Suppressor macrophage (primary cell): ENCODE data around the gene RBMS1.
A peak's percentile ranks its signal among the peaks of the same experiment; 100 is the strongest.

Experiments
- DNase-seq, 4 experiments: peaks; one replicate each; pipeline ENCODE4 v3.0.0-alpha.2; 2020 to 2022

The RBMS1 gene

DNA sequence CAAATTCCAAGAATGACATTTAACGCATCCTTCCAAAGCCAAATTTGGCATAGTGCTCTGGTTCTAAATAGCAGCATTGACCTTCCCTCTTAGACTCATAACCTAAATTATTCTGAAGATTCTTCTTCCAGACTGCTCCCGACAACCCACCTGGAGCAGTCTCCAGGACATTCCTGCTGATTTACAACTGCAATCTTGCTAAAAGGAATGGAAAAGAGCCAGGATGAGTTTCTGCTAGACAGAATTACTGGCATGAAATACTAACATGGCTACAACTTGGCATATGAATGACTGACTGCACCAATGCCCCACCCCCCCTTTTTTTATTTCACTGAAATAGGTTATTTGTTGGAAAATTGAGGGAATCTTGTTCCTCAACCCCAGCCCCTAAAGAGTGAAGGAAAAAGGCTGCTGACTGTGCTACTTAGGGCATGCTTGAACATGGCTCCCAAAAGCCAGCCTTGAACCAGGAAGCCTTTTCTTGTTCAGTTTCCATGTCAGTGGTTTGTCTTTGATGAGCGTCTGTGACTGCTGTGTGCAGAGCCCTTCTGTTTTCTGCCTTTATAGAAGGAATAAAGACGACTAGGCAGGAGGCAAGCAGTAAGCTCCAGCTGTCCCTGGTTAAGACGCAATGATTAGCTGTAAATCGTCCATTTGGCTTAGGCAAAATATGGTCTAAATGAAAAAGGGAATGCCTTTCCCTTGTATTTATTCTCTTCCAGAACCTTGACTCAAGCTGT, 246.1 kb downstream of the RBMS1 start:
- no peak for DNase-seq

DNA sequence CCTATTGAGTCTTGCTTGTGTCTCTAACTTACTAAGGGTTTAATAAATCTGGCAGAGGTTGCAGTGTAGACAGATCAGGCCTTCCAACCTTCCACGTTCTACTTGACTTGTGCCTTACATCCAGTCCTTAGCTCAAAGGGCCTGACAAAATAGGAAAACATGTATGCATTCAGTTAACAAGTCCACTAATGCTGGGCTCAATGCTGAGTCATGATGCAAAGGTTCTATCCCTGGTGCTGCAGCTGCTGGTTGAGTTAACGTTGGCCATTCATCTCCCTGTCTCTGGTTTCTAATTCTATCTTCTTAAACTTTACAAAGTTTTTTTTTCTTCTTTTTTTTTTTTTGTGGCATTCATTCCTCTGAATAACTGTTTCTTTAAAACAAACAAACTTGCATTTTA, 247.3 kb downstream of the RBMS1 start:
- no peak for DNase-seq

GRCh38 chr2:160245614-160246155, 247.9 kb downstream of the RBMS1 start:
- peak; percentile 26 to 68 (median 54) for DNase-seq

- DNase-seq = no peak
These were observed 250.6 kb downstream of the RBMS1 start for GRCh38 chr2:160242893-160243564.

DNA sequence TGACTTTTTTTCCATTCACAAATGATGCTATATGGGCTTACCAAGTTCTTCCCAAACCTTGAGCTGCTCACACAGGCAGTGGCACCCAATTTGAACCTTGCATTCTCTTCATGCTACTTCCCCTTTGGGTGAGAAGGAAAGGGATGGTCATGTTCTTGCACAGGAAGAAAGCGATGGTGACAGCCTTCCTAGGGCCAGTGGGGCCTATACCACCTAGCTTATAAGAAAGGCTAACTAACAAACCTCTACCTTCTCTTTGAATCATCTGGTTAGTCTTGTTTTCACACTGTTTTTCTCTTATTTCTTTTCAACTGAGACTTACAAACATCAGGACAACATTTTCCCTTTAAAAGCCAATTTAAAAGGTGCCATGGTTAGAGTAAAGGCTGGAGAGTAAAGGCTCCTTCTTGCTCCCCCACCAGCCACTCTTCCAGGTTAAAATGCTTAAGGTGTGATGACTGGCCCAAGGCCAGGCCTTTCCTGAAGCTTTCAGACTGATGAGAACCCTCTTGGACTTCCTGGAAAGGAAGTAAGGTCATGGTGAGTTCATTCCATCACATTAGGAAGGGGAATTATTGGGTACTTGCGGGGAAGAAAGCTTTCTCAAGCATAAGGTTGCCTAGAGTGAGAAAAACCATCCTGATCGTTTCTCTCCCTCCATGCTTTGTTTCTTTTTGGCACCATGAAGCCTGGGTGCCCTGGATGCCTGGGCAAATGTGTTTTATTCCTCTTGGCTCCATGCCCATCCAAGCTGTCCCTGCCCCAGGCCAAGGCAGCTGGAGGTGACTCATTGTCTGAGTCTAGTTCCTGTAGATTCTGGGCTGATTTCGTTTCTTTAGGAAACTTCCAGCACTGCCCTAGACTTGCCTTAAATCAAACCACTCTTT, 252.1 kb downstream of the RBMS1 start:
- peak; percentile 75 to 91 (median 85) for DNase-seq

GRCh38 chr2:160239436-160239835, 254.2 kb downstream of the RBMS1 start:
- DNase-seq = no peak

GRCh38 chr2:160238392-160238791, 255.2 kb downstream of the RBMS1 start:
- no peak for DNase-seq

DNA sequence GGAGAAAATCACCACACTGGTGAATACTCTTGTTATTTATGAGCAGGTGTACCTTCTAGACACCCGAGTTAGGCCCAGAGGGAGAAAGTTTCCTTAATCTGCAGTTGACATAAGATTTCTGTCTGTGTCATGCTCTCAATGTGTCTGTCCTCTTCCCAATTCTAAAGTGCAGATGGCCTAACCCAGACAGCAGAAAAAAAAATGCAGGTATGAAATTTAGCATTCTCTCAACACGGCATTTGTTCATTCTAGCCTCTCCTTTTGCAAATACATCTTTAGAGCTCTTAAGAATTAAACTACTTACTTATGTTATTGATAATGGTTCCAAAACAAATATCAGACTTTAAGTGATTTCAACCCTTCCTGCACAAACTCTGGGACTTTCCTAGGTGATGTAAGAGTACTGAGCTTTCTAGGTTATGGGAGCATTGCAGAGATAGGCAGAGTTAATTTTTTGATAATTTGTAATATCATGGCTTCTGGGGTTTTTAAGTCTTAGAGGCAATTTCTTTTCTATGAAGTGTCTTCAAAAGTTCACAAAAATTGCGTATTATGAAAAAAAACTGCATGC, 260.6 kb downstream of the RBMS1 start:
- DNase-seq = no peak

- DNase-seq = no peak
These were observed 264.0 kb downstream of the RBMS1 start for GRCh38 chr2:160229591-160229990.

DNA sequence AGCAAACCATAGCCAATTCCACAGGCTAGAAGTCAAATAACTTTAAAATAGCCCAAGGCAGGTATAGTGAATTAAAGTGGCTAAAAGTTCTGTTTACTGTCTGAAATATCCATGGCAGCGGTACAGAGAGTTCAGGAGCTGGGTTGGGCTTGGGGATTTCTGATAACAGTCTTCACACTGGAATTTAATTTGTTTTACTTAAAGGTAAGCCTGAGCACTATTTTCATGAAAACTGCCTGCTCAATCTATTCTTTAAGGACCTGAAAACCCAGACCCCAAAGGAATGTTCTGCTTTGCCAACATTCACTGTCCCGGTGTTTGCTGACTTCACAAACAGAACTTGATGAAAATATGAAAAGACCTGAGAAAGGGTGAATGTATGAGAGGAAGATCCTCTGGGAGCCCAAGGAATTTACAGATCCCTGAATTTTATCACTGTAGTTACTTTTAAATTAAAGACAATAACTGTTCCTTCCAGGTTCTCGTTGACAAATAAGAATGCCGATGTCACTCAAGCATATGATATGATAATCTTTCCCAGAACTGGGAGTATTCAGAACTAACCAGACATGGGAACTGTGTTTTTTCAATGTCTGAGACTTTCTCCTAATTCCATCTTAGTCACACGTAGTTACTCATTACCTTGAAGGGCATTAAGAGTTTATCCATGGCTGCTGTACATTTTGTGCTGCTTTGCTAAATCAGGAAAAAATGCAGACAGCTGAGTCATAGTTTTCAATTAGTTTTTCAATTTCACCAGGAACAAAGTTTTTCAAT, 265.3 kb downstream of the RBMS1 start:
- DNase-seq = no peak

DNA sequence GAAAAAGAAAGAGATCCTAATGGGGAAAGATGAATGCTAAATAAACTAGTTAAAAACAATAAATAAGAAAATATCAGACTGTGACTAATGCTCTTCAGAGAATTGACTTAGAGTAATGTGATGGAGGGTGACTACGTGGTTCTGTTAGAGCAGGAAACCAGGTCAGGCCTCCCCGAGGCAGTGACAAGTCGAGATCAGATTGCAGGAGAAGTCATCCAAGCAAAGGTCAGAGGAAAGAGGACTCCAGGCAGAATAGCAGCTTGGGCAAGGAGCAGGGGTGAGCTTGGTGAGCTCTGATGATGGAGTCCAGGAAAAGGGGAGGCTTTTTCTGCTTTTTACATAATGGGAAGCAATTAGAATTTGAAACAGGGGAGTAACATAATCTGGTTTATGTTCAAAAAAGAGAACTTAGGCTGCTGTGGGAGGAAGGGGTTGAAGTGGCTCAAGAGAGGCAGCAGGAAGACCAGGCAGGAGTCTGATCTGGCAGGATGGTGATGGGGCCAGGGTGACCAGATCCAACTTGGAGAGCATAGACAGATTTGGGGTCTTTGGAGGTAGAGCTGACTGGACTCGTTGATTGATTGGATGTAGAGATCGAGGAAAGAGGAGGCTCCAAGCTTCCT, 266.2 kb downstream of the RBMS1 start:
- peak; percentile 21 to 65 (median 52) for DNase-seq

DNA sequence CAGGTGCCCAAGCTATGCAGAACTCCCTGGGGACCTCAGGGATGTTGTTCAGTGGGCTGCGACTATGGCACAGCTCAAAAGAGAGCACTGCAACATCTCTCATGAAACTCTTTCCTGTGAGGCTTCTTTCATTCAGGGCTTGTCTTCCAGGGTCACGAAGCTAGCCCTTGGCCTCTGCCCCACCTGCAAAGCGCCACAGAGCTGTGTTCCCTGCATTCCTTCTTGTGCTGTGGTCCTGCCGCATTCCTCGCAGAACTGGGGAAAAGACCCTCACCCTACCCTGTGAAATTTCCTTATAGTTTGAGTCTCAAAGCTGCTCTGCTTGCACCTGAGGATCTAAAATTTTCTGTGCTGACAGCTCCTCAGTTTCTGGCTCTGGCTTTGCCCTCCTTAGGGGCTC, 267.2 kb downstream of the RBMS1 start:
- no peak for DNase-seq

DNA sequence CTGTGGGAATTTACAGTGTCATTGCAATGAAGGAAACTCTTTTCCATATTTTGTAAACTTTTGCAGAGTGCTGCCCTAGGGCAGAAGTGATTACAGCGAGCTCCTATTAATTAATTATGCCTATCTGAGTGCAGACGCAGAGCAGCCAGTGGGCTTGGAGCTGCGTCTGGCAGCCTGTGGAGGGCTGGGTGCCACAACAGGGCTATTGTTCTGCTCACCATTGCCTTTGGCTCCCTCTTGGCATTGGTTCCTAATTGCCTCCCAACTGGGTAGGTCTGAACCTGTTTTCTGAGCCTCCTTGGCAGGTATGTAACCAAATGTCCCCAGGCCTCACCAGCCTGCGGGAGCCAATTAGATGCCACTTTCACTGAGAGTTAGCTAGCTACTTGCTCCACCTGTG, 267.9 kb downstream of the RBMS1 start:
- DNase-seq = no peak

DNA sequence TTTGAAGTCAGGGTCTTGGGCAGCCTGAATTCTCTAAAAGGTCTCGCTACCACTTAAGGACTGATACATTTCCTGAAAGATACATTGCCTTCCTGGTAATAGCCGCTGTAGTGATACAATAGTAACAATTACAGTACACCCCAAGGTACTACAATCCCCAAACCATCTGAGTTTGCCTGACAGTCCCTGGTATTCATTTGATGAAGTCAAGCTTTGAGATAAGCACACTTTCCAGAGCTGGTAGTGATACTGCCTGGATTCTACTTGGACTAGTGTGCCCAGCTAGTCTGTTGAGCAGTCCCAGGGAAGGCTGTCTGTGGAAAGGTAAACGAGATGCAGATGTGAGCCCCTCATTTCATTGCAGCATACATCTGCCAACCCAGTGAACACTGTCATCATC, 269.1 kb downstream of the RBMS1 start:
- DNase-seq = no peak

GRCh38 chr2:160224060-160224459, 269.5 kb downstream of the RBMS1 start:
- peak; percentile 23 to 74 (median 65) for DNase-seq

DNA sequence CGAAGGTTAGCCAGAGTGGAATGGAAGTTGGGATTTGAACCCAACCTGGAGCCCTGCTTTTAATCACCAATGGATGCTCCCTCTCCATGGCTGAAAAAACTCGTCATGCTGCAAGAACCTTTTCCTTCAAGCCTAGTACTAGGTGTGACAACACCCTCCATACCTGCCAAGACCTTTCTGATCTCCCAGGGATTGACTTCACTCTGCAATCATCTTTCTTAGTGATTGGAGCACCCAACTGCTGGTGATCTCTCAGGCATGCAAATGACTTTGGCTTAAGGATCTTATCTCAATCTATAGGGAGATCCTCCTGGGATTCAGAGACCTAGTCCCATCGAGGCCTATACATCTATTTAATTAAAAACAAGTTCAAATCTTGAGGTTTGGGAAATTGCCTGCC, 270.0 kb downstream of the RBMS1 start:
- no peak for DNase-seq

GRCh38 chr2:160222546-160223283, 270.9 kb downstream of the RBMS1 start:
- peak in 1 of 4 experiments; percentile 11 for DNase-seq
